HG03442 (cell line): ENCODE data around the gene THTPA.
"Not testable (repeated sequence)": the region's sequence is repeated elsewhere in the genome, so short reads cannot be mapped to it uniquely, and the experiment has no call there.

Experiments used
- ATAC-seq: cut with Tn5 transposase; IDR thresholded peaks from one replicate; pipeline ENCODE4 v1.9.1; 2021; ENCODE audit warnings: mild to moderate bottlenecking, moderate library complexity; ENCODE audit not compliant: unreplicated experiment

THTPA gene

DNA sequence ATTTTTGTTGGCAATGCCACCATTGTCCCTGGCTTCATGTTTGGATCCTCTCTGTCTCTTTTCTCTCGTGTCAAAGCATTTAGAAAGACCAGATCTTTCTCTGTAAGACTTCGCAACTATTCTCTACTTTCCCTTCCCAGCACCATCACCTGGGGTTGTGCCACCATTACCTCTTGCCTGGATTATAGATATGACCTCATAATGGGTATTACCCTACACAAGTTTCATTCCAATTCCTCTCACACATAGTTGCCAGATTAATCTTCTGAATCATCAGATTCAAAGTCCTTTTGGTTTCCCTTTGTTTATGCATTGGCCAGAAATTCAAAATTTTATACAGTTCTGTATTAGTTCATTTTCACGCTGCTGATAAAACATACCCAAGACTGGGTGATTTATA, 52.9 kb downstream of the THTPA start:
- no peak for ATAC-seq

DNA sequence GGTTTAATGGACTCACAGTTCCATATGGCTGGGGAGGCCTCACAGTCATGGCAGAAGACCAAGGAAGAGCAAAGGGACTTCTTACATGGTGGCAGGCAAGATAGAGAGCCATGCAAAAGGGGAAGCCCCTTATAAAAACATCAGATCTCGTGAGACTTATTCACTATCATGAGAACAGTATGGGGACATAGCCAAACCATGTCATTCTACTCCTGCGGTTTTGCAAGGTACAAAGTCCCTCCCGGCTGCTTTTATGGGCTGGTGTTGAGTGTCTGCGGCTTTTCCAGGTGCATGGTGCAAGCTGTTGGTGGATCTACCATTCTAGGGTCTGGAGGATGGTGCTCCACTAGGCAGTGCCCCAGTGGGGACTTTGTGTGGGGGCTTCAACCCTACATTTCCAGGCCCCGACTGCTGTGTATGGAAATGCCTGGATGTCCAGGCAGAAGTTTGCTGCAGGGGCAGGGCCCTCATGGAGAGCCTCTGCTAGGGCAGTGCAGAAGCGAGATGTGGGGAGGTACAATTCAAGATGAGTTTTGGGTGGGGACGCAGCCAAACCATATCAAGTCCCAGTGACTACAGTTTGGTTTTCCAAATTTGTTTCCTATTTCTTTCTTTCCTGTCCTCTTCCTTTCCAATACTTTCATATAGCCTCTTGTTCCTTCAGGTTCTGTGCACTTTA, 53.5 kb downstream of the THTPA start:
- ATAC-seq, result not testable (repeated sequence)
